PC-3 (cell line): Measurements from ENCODE around the gene NCMAP. TPM values are rescaled to one million over a fixed set of nuclear protein-coding genes. Genes with fewer than 3 reads are reported as not detected.

Source experiments
- ATAC-seq: fragments of 200-7000 bp; cut with Tn5 transposase; 2 replicates; pipeline ENCODE4 v1.9.1; 2020; ENCODE audit warnings: mild to moderate bottlenecking, moderate library complexity
- BruUV-seq: library from RNA; stranded (reverse); fragments of 400-500 nt; replicated peaks from 2 replicates; lab custom pipeline; 2021; lab: Mats Ljungman, UMichigan
- CTCF ChIA-PET: fragments of 300-600 bp; sonication (Branson Sonifier 250); formaldehyde crosslinking; loops from one replicate; lab custom pipeline; 2022; ENCODE audit warnings: antibody characterized with exemption; lab: Charles Lee
- POLR2A ChIA-PET: fragments of 300-600 bp; sonication (Branson Sonifier 250); formaldehyde crosslinking; loops from one replicate; lab custom pipeline; 2022; ENCODE audit warnings: antibody characterized with exemption; ENCODE audit not compliant: unreplicated experiment; lab: Charles Lee
- DNase-seq: peaks from one replicate; pipeline ENCODE4 v3.0.0-alpha.2; 2015
- H2AFZ ChIP-seq: fragments of 300-600 bp; sonication (generic); 2 replicates; pipeline ENCODE4 v1.6.0; 2016; ENCODE audit warnings: antibody characterized with exemption, low read length
- H3F3A ChIP-seq: fragments of 300-600 bp; sonication (generic); one replicate; pipeline ENCODE4 v1.6.0; 2017; ENCODE audit warnings: antibody characterized with exemption, low read length, control low read depth, mild to moderate bottlenecking; ENCODE audit not compliant: unreplicated experiment
- H3K27ac ChIP-seq: fragments of 300-600 bp; sonication (generic); 2 replicates; pipeline ENCODE4 v1.5.1; 2016; ENCODE audit warnings: mild to moderate bottlenecking, low read length
- H3K27me3 ChIP-seq: fragments of 300-600 bp; sonication (generic); 2 replicates; pipeline ENCODE4 v1.6.1; 2016; ENCODE audit warnings: low read length, mixed read lengths
- H3K36me3 ChIP-seq: fragments of 300-600 bp; sonication (generic); 2 replicates; pipeline ENCODE4 v1.6.1; 2016; ENCODE audit warnings: low read depth, mixed run types, low read length, mixed read lengths
- H3K4me1 ChIP-seq: fragments of 300-600 bp; sonication (generic); 2 replicates; pipeline ENCODE4 v1.5.1; 2016; ENCODE audit warnings: low read length; ENCODE audit not compliant: insufficient read depth
- H3K4me2 ChIP-seq: fragments of 300-600 bp; sonication (generic); 2 replicates; pipeline ENCODE4 v1.6.0; 2016; ENCODE audit warnings: low read length
- H3K4me3 ChIP-seq: fragments of 300-600 bp; sonication (generic); 2 replicates; pipeline ENCODE4 v1.5.1; 2016; ENCODE audit warnings: mild to moderate bottlenecking, low read length, mixed read lengths
- H3K79me2 ChIP-seq: fragments of 300-600 bp; sonication (generic); 2 replicates; pipeline ENCODE4 v1.6.1; 2017; ENCODE audit warnings: low read length, mixed read lengths
- H3K9ac ChIP-seq: fragments of 300-600 bp; sonication (generic); 2 replicates; pipeline ENCODE4 v1.6.0; 2016; ENCODE audit warnings: mild to moderate bottlenecking, low read length
- H3K9me2 ChIP-seq: fragments of 300-600 bp; sonication (generic); replicated peaks from 2 replicates; pipeline ENCODE4 v1.6.1; 2016; ENCODE audit warnings: mixed run types, low read length, mixed read lengths
- H3K9me3 ChIP-seq: fragments of 300-600 bp; sonication (generic); 2 replicates; pipeline ENCODE4 v1.6.1; 2016; ENCODE audit warnings: low read length, mixed read lengths
- H4K20me1 ChIP-seq: fragments of 300-600 bp; sonication (generic); 2 replicates; pipeline ENCODE4 v1.6.1; 2016; ENCODE audit warnings: low read length, mixed read lengths
- CTCF ChIP-seq: fragments of 300-600 bp; sonication (generic); conservative IDR thresholded peaks from 2 replicates; pipeline ENCODE4 v1.5.1; 2017; ENCODE audit warnings: antibody characterized with exemption, low read depth, mild to moderate bottlenecking, low read length
- EZH2 ChIP-seq: fragments of 300-600 bp; sonication (generic); IDR thresholded peaks from one replicate; pipeline ENCODE4 v1.6.1; 2017; ENCODE audit warnings: antibody characterized with exemption, mild to moderate bottlenecking, low read length; ENCODE audit not compliant: unreplicated experiment
- EZH2phosphoT487 ChIP-seq: fragments of 300-600 bp; sonication (generic); IDR thresholded peaks from 2 replicates; pipeline ENCODE4 v1.6.1; 2018; ENCODE audit warnings: mild to moderate bottlenecking, antibody characterized with exemption, low read length, borderline replicate concordance
- intact Hi-C: fragments of 100-400 bp; cut with micrococcal nuclease; formaldehyde crosslinking; loops from 2 replicates; pipeline ENCODE4 v1.9.0; 2023
- total RNA-seq: library from RNA; depleted of rRNA; stranded (reverse); fragments of >200 nt; gene quantifications from 2 replicates; pipeline ENCODE4 v1.2.3, GENCODE V29; 2014

NCMAP gene
- total RNA-seq, 1 experiment from 2014 or later = 1.8 TPM

DNA sequence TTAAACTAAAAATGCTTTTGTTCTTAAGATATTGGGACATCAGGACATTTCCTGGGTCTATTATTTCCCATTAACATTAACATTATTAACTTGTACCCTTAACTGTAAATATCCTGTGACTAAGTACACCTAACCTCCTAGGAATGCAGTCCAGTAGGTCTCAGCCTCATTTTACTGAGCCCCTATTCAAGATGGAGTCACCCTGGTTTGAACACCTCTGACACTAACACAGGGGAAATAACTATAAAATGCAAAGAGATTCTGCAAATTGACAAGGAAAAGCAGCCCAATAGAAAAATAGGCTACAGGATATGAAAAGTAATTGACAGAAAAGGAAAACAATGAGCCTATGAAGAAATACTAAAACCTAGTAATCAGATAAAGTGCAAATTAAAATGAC, 11.6 kb upstream of the NCMAP start:
- ATAC-seq (peak; percentile 51), DNase-seq (peak; percentile 86)
- BruUV-seq = no TSS peak
- no peak for TF ChIP-seq EZH2
- TF ChIP-seq CTCF = no peak
- TF ChIP-seq EZH2phosphoT487 = no peak
- Histone ChIP-seq H3K27ac (peak overlapping the region; percentile 75), H3K4me3 (no peak overlapping the region), H3K9me2 (no peaks in the 10 kb centered on the region), H3K27me3 (no peaks in the 10 kb centered on the region), H3K9ac (peak overlapping the region; percentile 15), H3K4me2 (peak overlapping the region; percentile 48), H3K79me2 (no peaks in the 10 kb centered on the region), H3K9me3 (no peaks in the 10 kb centered on the region), H3F3A (no peaks in the 10 kb centered on the region), H4K20me1 (no peaks in the 10 kb centered on the region), H3K4me1 (peaks cover 57% of the 10 kb centered on the region), H3K36me3 (peaks cover 2% of the 10 kb centered on the region; the same call in 1 of the 2 replicates), H2AFZ (peak overlapping the region; percentile 42; the same call in 1 of the 2 replicates)
- CTCF ChIA-PET = no interaction called here
- intact Hi-C loops = no loop called here
- POLR2A ChIA-PET = no interaction called here

GRCh38 chr1:24545662-24546061, 10.2 kb upstream of the NCMAP start:
- POLR2A ChIA-PET = no interaction called here
- Histone ChIP-seq H3K4me2 (no peak overlapping the region), H3K27ac (no peak overlapping the region), H3K9me2 (no peaks in the 10 kb centered on the region), H3K9me3 (no peaks in the 10 kb centered on the region), H3K9ac (no peak overlapping the region), H3K4me3 (no peak overlapping the region), H3K36me3 (peaks cover 2% of the 10 kb centered on the region; the same call in 1 of the 2 replicates), H3F3A (no peaks in the 10 kb centered on the region), H3K27me3 (no peaks in the 10 kb centered on the region), H3K79me2 (no peaks in the 10 kb centered on the region), H2AFZ (no peak overlapping the region), H4K20me1 (no peaks in the 10 kb centered on the region), H3K4me1 (peaks cover 46% of the 10 kb centered on the region)
- intact Hi-C loops = no loop called here
- no peak for ATAC-seq
- CTCF ChIA-PET = no interaction called here
- DNase-seq = no peak
- no peak for TF ChIP-seq EZH2
- no peak for TF ChIP-seq CTCF
- no peak for TF ChIP-seq EZH2phosphoT487
- no TSS peak for BruUV-seq

GRCh38 chr1:24547195-24547594, 8.7 kb upstream of the NCMAP start:
- TF ChIP-seq EZH2phosphoT487 (no peak), EZH2 (no peak), CTCF (no peak)
- no peaks in the 10 kb centered on the region for H3K9me3 ChIP-seq
- H3K4me1 ChIP-seq = peaks cover 32% of the 10 kb centered on the region
- no peak overlapping the region for H2AFZ ChIP-seq
- no peaks in the 10 kb centered on the region for H3K79me2 ChIP-seq
- H3K27ac ChIP-seq = no peak overlapping the region
- no peak overlapping the region for H3K4me2 ChIP-seq
- no peak overlapping the region for H3K9ac ChIP-seq
- H4K20me1 ChIP-seq = no peaks in the 10 kb centered on the region
- CTCF ChIA-PET = no interaction called here
- no peak for ATAC-seq
- no peak for DNase-seq
- no peaks in the 10 kb centered on the region for H3K27me3 ChIP-seq
- BruUV-seq = no TSS peak
- no peaks in the 10 kb centered on the region for H3K9me2 ChIP-seq
- POLR2A ChIA-PET = no interaction called here
- H3F3A ChIP-seq = no peaks in the 10 kb centered on the region
- H3K36me3 ChIP-seq = no peaks in the 10 kb centered on the region
- intact Hi-C loops = no loop called here
- H3K4me3 ChIP-seq = no peak overlapping the region
